ENCODE measurements around the gene NRXN3.

The NRXN3 gene

DNA sequence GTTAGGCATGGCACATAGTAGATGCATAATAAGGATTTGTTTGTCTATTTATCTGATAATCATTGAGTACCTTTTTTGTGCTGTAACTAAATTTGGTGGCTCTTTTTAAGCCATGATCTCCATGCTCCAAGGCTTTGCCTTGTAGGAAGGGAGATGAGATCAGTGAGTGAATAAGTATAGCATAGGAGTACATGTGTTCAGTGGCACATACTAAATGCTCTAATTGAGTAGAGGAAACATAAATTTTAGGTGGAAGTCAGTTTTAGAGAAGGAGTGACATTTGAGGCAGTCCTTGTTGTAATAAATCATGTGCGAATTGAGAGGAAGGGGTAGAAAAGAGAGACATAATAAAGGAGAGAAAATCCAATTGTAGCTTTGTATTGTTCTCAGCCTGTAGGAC is 482.6 kb downstream of the NRXN3 start:
- no peak for TF ChIP-seq EZH2phosphoT487 (conservative IDR thresholded peaks at IDR 0.05; ENCODE audit: low read length)
- TF ChIP-seq, protein P1, sequence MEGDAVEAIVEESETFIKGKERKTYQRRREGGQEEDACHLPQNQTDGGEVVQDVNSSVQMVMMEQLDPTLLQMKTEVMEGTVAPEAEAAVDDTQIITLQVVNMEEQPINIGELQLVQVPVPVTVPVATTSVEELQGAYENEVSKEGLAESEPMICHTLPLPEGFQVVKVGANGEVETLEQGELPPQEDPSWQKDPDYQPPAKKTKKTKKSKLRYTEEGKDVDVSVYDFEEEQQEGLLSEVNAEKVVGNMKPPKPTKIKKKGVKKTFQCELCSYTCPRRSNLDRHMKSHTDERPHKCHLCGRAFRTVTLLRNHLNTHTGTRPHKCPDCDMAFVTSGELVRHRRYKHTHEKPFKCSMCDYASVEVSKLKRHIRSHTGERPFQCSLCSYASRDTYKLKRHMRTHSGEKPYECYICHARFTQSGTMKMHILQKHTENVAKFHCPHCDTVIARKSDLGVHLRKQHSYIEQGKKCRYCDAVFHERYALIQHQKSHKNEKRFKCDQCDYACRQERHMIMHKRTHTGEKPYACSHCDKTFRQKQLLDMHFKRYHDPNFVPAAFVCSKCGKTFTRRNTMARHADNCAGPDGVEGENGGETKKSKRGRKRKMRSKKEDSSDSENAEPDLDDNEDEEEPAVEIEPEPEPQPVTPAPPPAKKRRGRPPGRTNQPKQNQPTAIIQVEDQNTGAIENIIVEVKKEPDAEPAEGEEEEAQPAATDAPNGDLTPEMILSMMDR (IDR thresholded peaks at IDR 0.05; ENCODE audit: insufficient read depth, low read length, poor library complexity, severe bottlenecking), result no peak
- Histone ChIP-seq H3K9me2 (replicated peaks; ENCODE audit: insufficient read depth, low read length) (no peaks in the 10 kb centered on the region), H3K4me2 (ENCODE audit: low read depth, low read length, poor library complexity, severe bottlenecking) (no peak overlapping the region), H4K20me1 (ENCODE audit: low read depth, low read length) (no peaks in the 10 kb centered on the region), H3K79me2 (ENCODE audit: insufficient read depth, low read length) (no peaks in the 10 kb centered on the region), H3K9ac (ENCODE audit: low read length) (no peak overlapping the region), H3K27me3 (ENCODE audit: low read length) (no peaks in the 10 kb centered on the region), H3K4me3 (ENCODE audit: insufficient read depth, low read length, poor library complexity, severe bottlenecking) (no peak overlapping the region), H2AFZ (ENCODE audit: low read depth, low read length, severe bottlenecking) (no peak overlapping the region), H3K9me3 (ENCODE audit: insufficient read depth, low read length) (no peaks in the 10 kb centered on the region), H3K27ac (ENCODE audit: low read depth, low read length) (no peak overlapping the region), H3F3A (ENCODE audit: insufficient read depth) (no peaks in the 10 kb centered on the region), H3K36me3 (ENCODE audit: low read length) (no peaks in the 10 kb centered on the region)

DNA sequence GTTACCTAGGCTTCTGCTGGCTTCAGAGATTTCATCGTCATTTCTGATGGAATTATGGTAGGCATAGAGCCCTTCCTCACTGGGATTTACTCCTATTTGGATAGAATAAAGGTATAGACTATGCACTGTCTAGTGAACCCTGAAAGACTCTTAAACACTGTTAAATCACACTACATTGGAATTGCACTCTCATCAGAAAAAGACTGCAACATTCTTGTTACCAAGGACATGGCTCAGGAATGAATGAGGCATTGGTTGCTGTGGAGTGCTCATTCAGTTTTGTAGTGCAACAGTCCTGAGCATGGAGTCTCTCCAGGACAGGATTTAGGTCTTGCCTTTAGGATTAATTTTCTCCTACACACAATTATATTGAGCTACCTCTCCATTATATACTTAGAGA is 483.0 kb downstream of the NRXN3 start:
- no peaks in the 10 kb centered on the region for H3K36me3 ChIP-seq (ENCODE audit: low read length)
- TF ChIP-seq, protein P1 (IDR thresholded peaks at IDR 0.05; ENCODE audit: insufficient read depth, low read length, poor library complexity, severe bottlenecking), result no peak
- no peak for TF ChIP-seq EZH2phosphoT487 (conservative IDR thresholded peaks at IDR 0.05; ENCODE audit: low read length)
- H3K9me3 ChIP-seq (ENCODE audit: insufficient read depth, low read length), result no peaks in the 10 kb centered on the region
- H3K79me2 ChIP-seq (ENCODE audit: insufficient read depth, low read length), result no peaks in the 10 kb centered on the region
- no peak overlapping the region for H3K4me3 ChIP-seq (ENCODE audit: insufficient read depth, low read length, poor library complexity, severe bottlenecking)
- no peak overlapping the region for H2AFZ ChIP-seq (ENCODE audit: low read depth, low read length, severe bottlenecking)
- no peaks in the 10 kb centered on the region for H3K9me2 ChIP-seq (replicated peaks; ENCODE audit: insufficient read depth, low read length)
- no peak overlapping the region for H3K27ac ChIP-seq (ENCODE audit: low read depth, low read length)
- no peaks in the 10 kb centered on the region for H3F3A ChIP-seq (ENCODE audit: insufficient read depth)
- no peaks in the 10 kb centered on the region for H4K20me1 ChIP-seq (ENCODE audit: low read depth, low read length)
- H3K4me2 ChIP-seq (ENCODE audit: low read depth, low read length, poor library complexity, severe bottlenecking), result no peak overlapping the region
- no peak overlapping the region for H3K9ac ChIP-seq (ENCODE audit: low read length)
- no peaks in the 10 kb centered on the region for H3K27me3 ChIP-seq (ENCODE audit: low read length)

DNA sequence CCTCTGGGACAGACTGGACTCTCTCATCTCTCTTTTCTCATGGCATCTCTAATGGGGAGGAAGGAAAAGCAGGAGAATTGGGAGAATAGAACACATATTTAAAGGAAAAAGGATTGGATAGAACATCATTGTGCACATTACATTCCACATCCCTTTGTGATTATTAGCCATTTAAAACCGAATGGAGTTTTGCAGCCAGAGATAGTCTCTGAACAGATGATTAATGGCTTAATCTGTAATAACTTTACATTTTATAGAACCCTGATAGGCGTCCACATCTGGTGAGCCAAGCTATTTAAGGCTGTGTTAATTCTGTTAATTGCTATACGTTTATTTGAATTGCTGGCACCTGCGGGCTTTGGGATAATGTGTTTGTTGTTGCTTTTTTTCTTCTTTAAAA is 487.3 kb downstream of the NRXN3 start:
- Histone ChIP-seq H4K20me1 (ENCODE audit: low read depth, low read length) (no peaks in the 10 kb centered on the region), H3K36me3 (ENCODE audit: low read length) (no peaks in the 10 kb centered on the region), H3F3A (ENCODE audit: insufficient read depth) (no peaks in the 10 kb centered on the region)

More for the DNA sequence above, 487.3 kb downstream of the NRXN3 start:
- no peak overlapping the region for H3K4me2 ChIP-seq (ENCODE audit: low read depth, low read length, poor library complexity, severe bottlenecking)
- no peaks in the 10 kb centered on the region for H3K27me3 ChIP-seq (ENCODE audit: low read length)
- H3K79me2 ChIP-seq (ENCODE audit: insufficient read depth, low read length), result no peaks in the 10 kb centered on the region
- no peak overlapping the region for H2AFZ ChIP-seq (ENCODE audit: low read depth, low read length, severe bottlenecking)
- H3K9me3 ChIP-seq (ENCODE audit: insufficient read depth, low read length), result no peaks in the 10 kb centered on the region
- no peaks in the 10 kb centered on the region for H3K9me2 ChIP-seq (replicated peaks; ENCODE audit: insufficient read depth, low read length)
- TF ChIP-seq, protein P1 (IDR thresholded peaks at IDR 0.05; ENCODE audit: insufficient read depth, low read length, poor library complexity, severe bottlenecking), result no peak
- H3K4me3 ChIP-seq (ENCODE audit: insufficient read depth, low read length, poor library complexity, severe bottlenecking), result no peak overlapping the region
- H3K27ac ChIP-seq (ENCODE audit: low read depth, low read length), result no peak overlapping the region
- H3K9ac ChIP-seq (ENCODE audit: low read length), result no peak overlapping the region
